Liver (tissue), 3 donors: ENCODE measurements around the gene BTBD1.

ENCODE experiments used
- ATF3 ChIP-seq: IDR thresholded peaks from 2 replicates; pipeline ENCODE4 v1.6.1; 2016; ENCODE audit warnings: antibody characterized with exemption
- CTCF ChIP-seq: fragments of 150-350 bp; IDR thresholded peaks from 2 replicates; pipeline ENCODE4 v1.5.1; 2017; ENCODE audit warnings: improper control_type of control experiment, low read depth, low read length; ENCODE audit not compliant: missing input control
- EGR1 ChIP-seq, 2 donors: IDR thresholded peaks; 2 replicates each; pipeline ENCODE4 v1.6.1; 2016 to 2018; ENCODE audit warnings: antibody characterized with exemption in 2 of 2, low read depth in 2 of 2
- GABPA ChIP-seq, 2 donors: IDR thresholded peaks in 1 of 2; conservative IDR thresholded peaks in 1 of 2; 2 replicates each; pipeline ENCODE4 v1.6.1; 2016; ENCODE audit warnings: antibody characterized with exemption in 2 of 2, mild to moderate bottlenecking in 1 of 2, moderate library complexity in 1 of 2
- RAD21 ChIP-seq, 2 donors: IDR thresholded peaks; 2 replicates each; pipeline ENCODE4 v1.6.1; 2016; ENCODE audit warnings: antibody characterized with exemption in 2 of 2, mild to moderate bottlenecking in 2 of 2
- REST ChIP-seq: IDR thresholded peaks from 2 replicates; pipeline ENCODE4 v1.6.1; 2016; ENCODE audit warnings: antibody characterized with exemption, mild to moderate bottlenecking
- TAF1 ChIP-seq: conservative IDR thresholded peaks from 2 replicates; pipeline ENCODE4 v1.6.1; 2016; ENCODE audit warnings: antibody characterized with exemption, mild to moderate bottlenecking
- YY1 ChIP-seq: IDR thresholded peaks from 2 replicates; pipeline ENCODE4 v1.6.1; 2016; ENCODE audit warnings: antibody characterized with exemption, mild to moderate bottlenecking
- donor health status: healthy.
- donor health status: healthy.

GRCh38 chr15:83114856-83115255 lies 47.8 kb upstream of the BTBD1 start:
- TF ChIP-seq CTCF (no peak), REST (no peak), YY1 (no peak), TAF1 (no peak), RAD21 (IDR thresholded peaks at IDR 0.05) (no peak), ATF3 (no peak), GABPA (IDR thresholded peaks at IDR 0.05 in 1 of 2, conservative IDR thresholded peaks at IDR 0.05 in 1 of 2) (no peak), EGR1 (IDR thresholded peaks at IDR 0.05; ENCODE audit: low read depth in 2 of 2) (no peak)
